Kidney (tissue), 14 donors: ENCODE data around the gene LRRN1. TPM values are rescaled to one million over a fixed set of nuclear protein-coding genes. Genes with fewer than 3 reads are reported as not detected.
"Not testable (repeated sequence)": the region's sequence is repeated elsewhere in the genome, so short reads cannot be mapped to it uniquely, and the experiment has no call there.

Source experiments
- DNase-seq, 5 donors: peaks; one replicate each; pipeline ENCODE4 v3.0.0-alpha.2; 2013 to 2020
- FAIRE-seq: peaks from 2 replicates; lab custom pipeline; 2012; peaks lifted over from hg19 to GRCh38; lab: Jason Lieb, UNC
- H3K27ac ChIP-seq, 2 donors: one replicate each; pipeline ENCODE4 v1.7.0; 2013; ENCODE audit warnings: low read depth in 2 of 2, low read length in 2 of 2, inconsistent platforms in 1 of 2
- H3K27me3 ChIP-seq: one replicate; pipeline ENCODE4 v1.7.1; 2013; ENCODE audit warnings: low read length, inconsistent platforms; ENCODE audit not compliant: control insufficient read depth, insufficient read depth
- H3K36me3 ChIP-seq, 3 donors: one replicate each; pipeline versions ENCODE4 v1.7.0 to v1.7.1; 2013; ENCODE audit warnings: low read length in 3 of 3, control low read depth in 1 of 3, inconsistent platforms in 1 of 3; ENCODE audit not compliant: insufficient read depth in 3 of 3, control insufficient read depth in 2 of 3
- H3K4me1 ChIP-seq, 3 donors: one replicate each; pipeline versions ENCODE4 v1.7.0 to v1.7.1; 2013; ENCODE audit warnings: low read length in 3 of 3, inconsistent platforms in 1 of 3, low read depth in 1 of 3; ENCODE audit not compliant: control insufficient read depth in 2 of 3, insufficient read depth in 2 of 3
- H3K4me3 ChIP-seq, 3 donors: one replicate each; pipeline versions ENCODE4 v1.7.0 to v1.8.1; 2013; ENCODE audit warnings: low read length in 3 of 3, control low read depth in 1 of 3, inconsistent platforms in 1 of 3
- H3K9ac ChIP-seq, 3 donors: one replicate each; pipeline versions ENCODE4 v1.7.0 to v1.7.1; 2013; ENCODE audit warnings: low read length in 3 of 3, control low read depth in 1 of 3, inconsistent platforms in 1 of 3
- H3K9me3 ChIP-seq, 3 donors: one replicate each; pipeline versions ENCODE4 v1.7.0 to v1.7.1; 2013; ENCODE audit warnings: low read length in 3 of 3, control low read depth in 1 of 3, inconsistent platforms in 1 of 3; ENCODE audit not compliant: control insufficient read depth in 2 of 3, insufficient read depth in 1 of 3
- intact Hi-C: fragments of 100-400 bp; cut with DNase I; formaldehyde crosslinking; loops from one replicate; pipeline ENCODE4 v1.11.1; 2022
- polyA plus RNA-seq: library from polyadenylated mRNA; stranded (reverse); fragments of 350-450 nt; fragmentation: Illumina TruSeq; extraction: RNeasy Lipid Tissue Mini Kit (QIAGEN cat#74804); gene quantifications from one replicate; pipeline ENCODE4 v1.2.3, GENCODE V29; 2014; ENCODE audit warnings: low read depth, low replicate concordance; ENCODE audit not compliant: insufficient read depth
- total RNA-seq: library from RNA; stranded (reverse); fragmentation: NEBNext Ultra II Directional; extraction: Animal tissue kit (Norgen Biotek cat#: 25700); gene quantifications from one replicate; pipeline ENCODE4 v1.2.1, GENCODE V29; 2021
- TF ChIP-seq, protein P1 (sequence below): IDR thresholded peaks from 3 replicates; pipeline ENCODE4 v1.5.1; 2012; ENCODE audit warnings: mild to moderate bottlenecking, moderate library complexity, borderline replicate concordance; ENCODE audit not compliant: insufficient read depth; ENCODE audit errors: extremely low read depth
- donor health status: control.
- donor health status: control.
- donor health status: control.
- donor health status: control.
- donor health status: control.
- donor health status: DM: yes; HTN: yes; CAD: no.
- donor health status: Normal renal cell carcinoma (clear cell type).

Gene LRRN1
- total and polyA plus RNA-seq, 2 donors from 2014 or later: 0.41 to 1.4 TPM

DNA sequence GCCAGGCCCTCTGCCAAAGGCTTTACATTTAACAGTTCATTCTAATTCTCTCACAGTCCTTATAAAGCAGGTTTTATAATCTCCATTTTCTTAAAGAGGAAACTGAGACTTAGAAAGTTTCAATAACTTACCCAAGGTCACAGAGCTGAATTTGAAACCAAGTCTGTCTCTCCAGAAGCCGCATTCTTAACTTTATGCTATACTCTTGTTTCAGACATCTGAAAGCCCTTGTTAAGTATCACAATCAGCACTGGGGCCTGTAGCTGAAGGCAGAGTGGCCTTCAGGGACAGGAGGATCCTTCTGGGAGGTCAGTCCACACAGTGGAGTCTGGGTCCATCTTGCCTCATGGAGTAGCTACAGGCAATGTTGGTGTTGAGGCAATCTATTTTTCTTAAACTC is 27.9 kb downstream of the LRRN1 start:
- DNase-seq (no peak), FAIRE-seq (no peak)
- Histone ChIP-seq H3K4me3 (no peak overlapping the region), H3K27ac (no peak overlapping the region), H3K36me3 (no peaks in the 10 kb centered on the region), H3K4me1 (no peaks in the 10 kb centered on the region), H3K9me3 (no peaks in the 10 kb centered on the region), H3K27me3 (no peaks in the 10 kb centered on the region), H3K9ac (no peak overlapping the region)
- TF ChIP-seq, protein P1, sequence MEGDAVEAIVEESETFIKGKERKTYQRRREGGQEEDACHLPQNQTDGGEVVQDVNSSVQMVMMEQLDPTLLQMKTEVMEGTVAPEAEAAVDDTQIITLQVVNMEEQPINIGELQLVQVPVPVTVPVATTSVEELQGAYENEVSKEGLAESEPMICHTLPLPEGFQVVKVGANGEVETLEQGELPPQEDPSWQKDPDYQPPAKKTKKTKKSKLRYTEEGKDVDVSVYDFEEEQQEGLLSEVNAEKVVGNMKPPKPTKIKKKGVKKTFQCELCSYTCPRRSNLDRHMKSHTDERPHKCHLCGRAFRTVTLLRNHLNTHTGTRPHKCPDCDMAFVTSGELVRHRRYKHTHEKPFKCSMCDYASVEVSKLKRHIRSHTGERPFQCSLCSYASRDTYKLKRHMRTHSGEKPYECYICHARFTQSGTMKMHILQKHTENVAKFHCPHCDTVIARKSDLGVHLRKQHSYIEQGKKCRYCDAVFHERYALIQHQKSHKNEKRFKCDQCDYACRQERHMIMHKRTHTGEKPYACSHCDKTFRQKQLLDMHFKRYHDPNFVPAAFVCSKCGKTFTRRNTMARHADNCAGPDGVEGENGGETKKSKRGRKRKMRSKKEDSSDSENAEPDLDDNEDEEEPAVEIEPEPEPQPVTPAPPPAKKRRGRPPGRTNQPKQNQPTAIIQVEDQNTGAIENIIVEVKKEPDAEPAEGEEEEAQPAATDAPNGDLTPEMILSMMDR: no peak
- intact Hi-C loops: no loop called here

DNA sequence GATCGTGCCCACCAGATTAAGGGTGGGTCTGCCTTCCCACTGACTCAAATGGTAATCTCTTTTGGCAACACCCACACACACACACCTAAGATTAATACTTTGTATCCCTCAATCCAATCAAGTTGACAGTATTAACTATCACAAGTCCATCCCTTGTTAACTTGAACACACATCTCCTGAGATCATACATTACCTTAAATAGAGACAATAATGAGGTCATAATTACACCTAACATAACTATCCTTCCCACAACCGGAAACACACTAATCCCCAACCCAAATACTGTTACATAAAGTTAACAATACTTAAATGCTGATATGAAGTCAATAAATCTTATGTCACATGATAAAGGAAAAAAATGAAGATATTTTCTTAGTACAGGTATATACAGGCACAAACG is 29.2 kb downstream of the LRRN1 start:
- intact Hi-C loops, DNase-seq: not testable (repeated sequence)

DNA sequence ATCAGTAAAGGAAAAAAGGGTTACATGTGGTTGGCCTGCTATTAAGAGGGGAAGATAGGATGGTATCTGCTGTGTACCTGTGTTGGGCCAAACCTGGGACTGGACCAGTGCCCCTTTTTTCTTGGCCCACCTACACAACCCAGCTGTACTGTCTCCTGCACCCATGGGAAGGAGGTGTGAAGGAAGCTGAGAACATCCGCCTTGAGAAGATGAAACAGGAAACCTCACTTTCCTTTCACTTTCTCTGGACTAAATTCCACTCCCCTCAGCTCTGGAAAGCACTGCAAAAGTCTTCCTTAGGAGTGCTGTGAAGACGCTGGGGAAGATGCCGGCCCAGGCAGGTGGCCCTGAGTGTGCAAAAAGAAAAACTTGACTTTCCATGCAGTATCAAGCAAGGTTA is 37.6 kb downstream of the LRRN1 start:
- no peaks in the 10 kb centered on the region for H3K27me3 ChIP-seq
- H3K27ac ChIP-seq: no peak overlapping the region
- DNase-seq: no peak
- intact Hi-C loops: no loop called here
- no peaks in the 10 kb centered on the region for H3K36me3 ChIP-seq
- H3K4me3 ChIP-seq: no peak overlapping the region
- TF ChIP-seq, protein P1: no peak
- no peak overlapping the region for H3K9ac ChIP-seq
- FAIRE-seq: no peak
- H3K9me3 ChIP-seq: peaks cover 0 to 9% (median 0%) of the 10 kb centered on the region in 3 donors
- no peaks in the 10 kb centered on the region for H3K4me1 ChIP-seq

More for the DNA sequence above, 29.2 kb downstream of the LRRN1 start:
- H3K9me3 ChIP-seq, H3K4me3 ChIP-seq, H3K4me1 ChIP-seq, H3K9ac ChIP-seq, H3K27ac ChIP-seq, H3K27me3 ChIP-seq, H3K36me3 ChIP-seq, FAIRE-seq: not testable (repeated sequence)

DNA sequence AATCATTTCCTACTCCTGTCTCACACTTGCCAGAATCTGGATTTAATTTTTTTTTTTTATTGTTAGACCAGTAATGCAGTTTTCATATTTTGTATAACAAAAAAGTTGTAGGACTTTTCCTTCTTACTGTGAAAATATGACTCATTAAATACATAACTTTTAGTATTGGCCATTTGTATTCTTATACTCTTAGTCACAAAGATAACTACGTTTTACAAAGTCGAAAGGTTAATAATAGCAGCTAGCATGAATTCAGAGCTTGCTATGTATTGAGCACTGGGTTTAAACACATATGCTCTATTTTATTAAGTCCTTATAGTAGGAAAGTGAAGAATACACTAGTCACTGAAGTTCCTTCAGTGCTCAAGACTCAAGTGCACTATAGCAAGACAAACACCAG is 43.1 kb downstream of the LRRN1 start:
- H3K27ac ChIP-seq: no peak overlapping the region
- TF ChIP-seq, protein P1: no peak
- intact Hi-C loops: no loop called here
- DNase-seq (no peak), FAIRE-seq (no peak)
- H3K27me3 ChIP-seq: no peaks in the 10 kb centered on the region
- peaks cover 0 to 3% (median 0%) of the 10 kb centered on the region in 3 donors for H3K9me3 ChIP-seq
- H3K9ac ChIP-seq: no peak overlapping the region
- no peaks in the 10 kb centered on the region for H3K4me1 ChIP-seq
- no peaks in the 10 kb centered on the region for H3K36me3 ChIP-seq
- no peak overlapping the region for H3K4me3 ChIP-seq
